GM10248 (cell line): Measurements from ENCODE around the gene LAMA2.

Source experiments
- CTCF ChIA-PET: fragments of 300-600 bp; sonication (Branson Sonifier 250); formaldehyde crosslinking; extraction: SDS; loops from one replicate; lab custom pipeline; 2021; ENCODE audit warnings: antibody characterized with exemption; lab: Yijun Ruan, JAX
- POLR2A ChIA-PET: fragments of 350-650 bp; sonication (Branson Sonifier 250); formaldehyde crosslinking; extraction: SDS; loops from one replicate; lab custom pipeline; 2020; ENCODE audit warnings: antibody characterized with exemption; lab: Yijun Ruan, JAX
- DNase-seq: peaks from one replicate; pipeline ENCODE4 v3.0.0; 2012; ENCODE audit errors: extremely low spot score
- CTCF ChIP-seq: IDR thresholded peaks from 2 replicates; pipeline ENCODE4 v1.5.1; 2012; ENCODE audit warnings: mild to moderate bottlenecking, low read depth; ENCODE audit errors: extremely low read depth, missing control alignments, control extremely low read depth

The LAMA2 gene

GRCh38 chr6:129007701-129008373, 124.9 kb downstream of the LAMA2 start:
- no peak for TF ChIP-seq CTCF
- no peak for DNase-seq
- CTCF ChIA-PET = interaction anchor here (1.0 to 1.4 kb wide), 3 partner anchors 17 to 30 kb away, joined by 3 read pairs; no protein-coding TSS in a partner anchor
- POLR2A ChIA-PET = no interaction called here

- ChIA-PET POLR2A (no interaction called here), CTCF (interaction anchor here (1.4 kb wide), 1 partner anchor 29 kb away, joined by 3 read pairs; no protein-coding TSS in a partner anchor)
- no peak for DNase-seq
- TF ChIP-seq CTCF = no peak
Measured at GRCh38 chr6:129008591-129008990, 125.7 kb downstream of the LAMA2 start.

GRCh38 chr6:129009851-129010250, 126.9 kb downstream of the LAMA2 start:
- DNase-seq = no peak
- no peak for TF ChIP-seq CTCF
- CTCF ChIA-PET = no interaction called here
- POLR2A ChIA-PET = no interaction called here

GRCh38 chr6:129014302-129014701, 131.4 kb downstream of the LAMA2 start:
- no peak for TF ChIP-seq CTCF
- POLR2A ChIA-PET = no interaction called here
- DNase-seq = no peak
- CTCF ChIA-PET = interaction anchor here (1.0 to 2.3 kb wide), 3 partner anchors 10 to 22 kb away, joined by 3 to 8 read pairs (median 3); no protein-coding TSS in a partner anchor

GRCh38 chr6:129015721-129016120, 132.8 kb downstream of the LAMA2 start:
- no peak for TF ChIP-seq CTCF
- ChIA-PET CTCF (no interaction called here), POLR2A (no interaction called here)
- DNase-seq = no peak

- no peak for TF ChIP-seq CTCF
- POLR2A ChIA-PET = no interaction called here
- CTCF ChIA-PET = no interaction called here
- no peak for DNase-seq
Measured at GRCh38 chr6:129016844-129017243, 133.9 kb downstream of the LAMA2 start.
